Endothelial cell of umbilical vein (primary cell): ENCODE data around the gene RBM17. TPM values are rescaled to one million over a fixed set of nuclear protein-coding genes. Genes with fewer than 3 reads are reported as not detected.

ENCODE experiments used
- BruUV-seq: library from RNA; stranded (reverse); fragments of 400-500 nt; replicated peaks from 2 replicates; lab custom pipeline; 2021; lab: Mats Ljungman, UMichigan
- CTCF ChIA-PET: fragments of 300-600, 350-600 bp; sonication (Branson Sonifier 250); formaldehyde crosslinking; loops from one replicate; lab custom pipeline; 2021; ENCODE audit warnings: antibody characterized with exemption, inconsistent platforms; lab: Charles Lee
- POLR2A ChIA-PET: fragments of 300-600, 350-600 bp; sonication (Branson Sonifier 250); formaldehyde crosslinking; loops from one replicate; lab custom pipeline; 2021; ENCODE audit warnings: antibody characterized with exemption, inconsistent platforms; lab: Charles Lee
- DNase-seq: peaks from one replicate; pipeline ENCODE4 v3.0.0-alpha.2; 2011; ENCODE audit warnings: low read depth, low spot score
- FAIRE-seq: peaks from 2 replicates; lab custom pipeline; 2011; peaks lifted over from hg19 to GRCh38; lab: Jason Lieb, UNC
- H2AFZ ChIP-seq: 2 replicates; pipeline ENCODE4 v1.6.0; 2012; ENCODE audit warnings: low read depth, low read length, control low read depth, inconsistent platforms
- H3K27ac ChIP-seq: 2 replicates; pipeline ENCODE4 v1.5.1; 2011; ENCODE audit warnings: low read depth, mild to moderate bottlenecking, control low read depth, low read length, moderate library complexity; ENCODE audit not compliant: insufficient read depth
- H3K27me3 ChIP-seq, 2 experiments: 2 replicates each; pipeline versions ENCODE4 v1.6.0 to v1.6.1; 2011; ENCODE audit warnings: low read length in 2 of 2, mixed read lengths in 1 of 2; ENCODE audit not compliant: control insufficient read depth in 2 of 2, insufficient read depth in 2 of 2
- H3K36me3 ChIP-seq, 2 experiments: 2 replicates in 1 of 2; 3 replicates in 1 of 2; pipeline ENCODE4 v1.5.1; 2011; ENCODE audit warnings: low read length in 2 of 2, mild to moderate bottlenecking in 1 of 2, moderate library complexity in 1 of 2; ENCODE audit not compliant: control insufficient read depth in 2 of 2, insufficient read depth in 2 of 2; ENCODE audit errors: extremely low read depth in 1 of 2
- H3K4me1 ChIP-seq: 3 replicates; pipeline ENCODE4 v1.5.1; 2011; ENCODE audit warnings: mild to moderate bottlenecking, low read length; ENCODE audit not compliant: control insufficient read depth, insufficient read depth; ENCODE audit errors: extremely low read depth
- H3K4me2 ChIP-seq: 2 replicates; pipeline ENCODE4 v1.6.1; 2011; ENCODE audit warnings: low read length, control low read depth, mixed read lengths; ENCODE audit not compliant: insufficient read depth
- H3K4me3 ChIP-seq, 3 experiments: fragments of 200-600 bp in 1 of 3; sonication (generic), shearing (Covaris generic) in 1 of 3; replicated peaks in 1 of 3; 2 replicates each; pipeline ENCODE4 v1.5.1; 2011 to 2016; ENCODE audit warnings: control low read depth in 3 of 3, low read length in 3 of 3, mild to moderate bottlenecking in 2 of 3, inconsistent platforms in 1 of 3, low read depth in 1 of 3, moderate library complexity in 1 of 3; ENCODE audit not compliant: insufficient read depth in 1 of 3
- H3K79me2 ChIP-seq: 2 replicates; pipeline ENCODE4 v1.6.0; 2012; ENCODE audit warnings: low read length, inconsistent platforms; ENCODE audit not compliant: control insufficient read depth, insufficient read depth
- H3K9ac ChIP-seq: replicated peaks from 2 replicates; pipeline ENCODE3; 2011; ENCODE audit warnings: low read length, control low read depth; ENCODE audit not compliant: insufficient read depth; ENCODE audit errors: extremely low read depth
- H3K9me1 ChIP-seq: replicated peaks from 3 replicates; pipeline ENCODE4 v1.6.0; 2011; ENCODE audit warnings: mild to moderate bottlenecking, low read length; ENCODE audit not compliant: control insufficient read depth, insufficient read depth; ENCODE audit errors: extremely low read depth
- H3K9me3 ChIP-seq: replicated peaks from 2 replicates; pipeline ENCODE4 v1.5.1; 2012; ENCODE audit warnings: low read length, inconsistent platforms; ENCODE audit not compliant: control insufficient read depth, insufficient read depth
- H4K20me1 ChIP-seq: replicated peaks from 2 replicates; pipeline ENCODE3; 2011; ENCODE audit warnings: mild to moderate bottlenecking, low read length; ENCODE audit not compliant: control insufficient read depth, insufficient read depth; ENCODE audit errors: extremely low read depth
- CTCF ChIP-seq, 2 donors: IDR thresholded peaks; 1 replicate in 1 of 2; 2 replicates in 1 of 2; pipeline ENCODE4 v1.5.1; 2011; ENCODE audit warnings: low read length in 2 of 2, mild to moderate bottlenecking in 2 of 2, moderate library complexity in 2 of 2, control low read depth in 1 of 2, inconsistent platforms in 1 of 2, low read depth in 1 of 2; ENCODE audit not compliant: insufficient read depth in 1 of 2; ENCODE audit errors: extremely low read depth in 1 of 2
- EZH2 ChIP-seq: IDR thresholded peaks from 2 replicates; pipeline ENCODE4 v1.6.1; 2012; ENCODE audit warnings: borderline replicate concordance, low read depth, mild to moderate bottlenecking, moderate library complexity, low read length, inconsistent platforms; ENCODE audit not compliant: severe bottlenecking
- FOS ChIP-seq: IDR thresholded peaks from 2 replicates; pipeline ENCODE4 v1.6.1; 2011; ENCODE audit warnings: mild to moderate bottlenecking, low read length, moderate library complexity, borderline replicate concordance; ENCODE audit not compliant: insufficient read depth
- GATA2 ChIP-seq: IDR thresholded peaks from 2 replicates; pipeline ENCODE4 v1.7.0; 2011; ENCODE audit warnings: low read depth, mild to moderate bottlenecking, moderate library complexity, mixed read lengths, low read length; ENCODE audit not compliant: insufficient read length, insufficient read depth
- JUN ChIP-seq: IDR thresholded peaks from 2 replicates; pipeline ENCODE4 v1.6.1; 2011; ENCODE audit warnings: borderline replicate concordance, low read depth; ENCODE audit not compliant: insufficient read length, insufficient read depth
- MAX ChIP-seq: IDR thresholded peaks from 2 replicates; pipeline ENCODE4 v1.6.1; 2011; ENCODE audit not compliant: insufficient read depth, insufficient read length
- MYC ChIP-seq: IDR thresholded peaks from one replicate; pipeline ENCODE4 v1.6.1; 2011; ENCODE audit warnings: mild to moderate bottlenecking, low read depth, low read length
- POLR2A ChIP-seq: IDR thresholded peaks from 2 replicates; pipeline ENCODE4 v1.6.1; 2012; ENCODE audit warnings: low read depth, mild to moderate bottlenecking, control low read depth, low read length
- POLR2AphosphoS5 ChIP-seq: IDR thresholded peaks from 2 replicates; pipeline ENCODE4 v1.6.1; 2012; ENCODE audit warnings: low read depth, mild to moderate bottlenecking, control low read depth, low read length, moderate library complexity; ENCODE audit not compliant: insufficient read depth
- dilution Hi-C: fragments of 300-500 bp; cut with MboI; formaldehyde crosslinking; loops from one replicate; pipeline ENCODE4 v1.15.0; 2019; ENCODE audit warnings: low sequenced_read_pairs; ENCODE audit not compliant: extremely low pct_ligation_motif_present
- intact Hi-C: fragments of 100-400 bp; cut with micrococcal nuclease; formaldehyde crosslinking; loops from one replicate; pipeline ENCODE4 v1.10.0; 2022
- polyA plus RNA-seq, 4 experiments: library from polyadenylated mRNA; depleted of rRNA in 3 of 4; stranded (reverse) in 3 of 4; unstranded in 1 of 4; fragments of >200 nt; gene quantifications; 2 replicates each; pipeline versions ENCODE4 v1.2.1 to v1.2.3, GENCODE V29; 2011 to 2012; ENCODE audit warnings: missing spikeins in 1 of 4
- total RNA-seq: library from RNA; stranded (reverse); gene quantifications from 2 replicates; pipeline ENCODE4 v1.2.3, GENCODE V29; 2021

Gene RBM17
- total and polyA plus RNA-seq, 2 donors (not counting 3 experiments of a cell fraction or from before 2014, with no cell fraction given) = 23.1 to 148 TPM

GRCh38 chr10:6148908-6149307, 60.1 kb downstream of the RBM17 start:
- no peak for TF ChIP-seq CTCF (IDR thresholded peaks at IDR 0.05; ENCODE audit: extremely low read depth in 1 of 2, insufficient read depth in 1 of 2, low read depth in 1 of 2, low read length in 2 of 2)
- no peak for TF ChIP-seq MAX
- no peak for TF ChIP-seq JUN
- TF ChIP-seq POLR2A = no peak
- TF ChIP-seq EZH2 = no peak
- TF ChIP-seq GATA2 = no peak
- TF ChIP-seq POLR2AphosphoS5 = no peak
- no peak for TF ChIP-seq FOS
- no peak for TF ChIP-seq MYC
- Histone ChIP-seq H3K27ac (no peak overlapping the region), H2AFZ (no peak overlapping the region), H3K9ac (no peak overlapping the region), H3K9me1 (no peaks in the 10 kb centered on the region), H3K9me3 (no peaks in the 10 kb centered on the region), H3K4me3 (no peak overlapping the region), H4K20me1 (no peaks in the 10 kb centered on the region), H3K79me2 (peaks cover 52% of the 10 kb centered on the region), H3K4me1 (peaks cover 15% of the 10 kb centered on the region), H3K36me3 (no peaks in the 10 kb centered on the region), H3K27me3 (no peaks in the 10 kb centered on the region), H3K4me2 (no peak overlapping the region)
- dilution Hi-C loops (no loop called here), intact Hi-C loops (no loop called here)
- FAIRE-seq (no peak), DNase-seq (no peak)
- no TSS peak for BruUV-seq
- POLR2A ChIA-PET = interaction anchor here (0.6 kb wide), 1 partner anchor 57 kb away, joined by 5 read pairs; no protein-coding TSS in a partner anchor
- CTCF ChIA-PET = interaction anchor here (2.0 kb wide), 1 partner anchor 54 kb away, joined by 8 read pairs; the partner anchor contains the start of gene PFKFB3
